Myocyte (in vitro differentiated cells): ENCODE measurements around the gene NDUFAF3. TPM values are rescaled to one million over a fixed set of nuclear protein-coding genes. Genes with fewer than 3 reads are reported as not detected.
A peak's percentile ranks its signal among the peaks of the same experiment; 100 is the strongest.
"Not testable (repeated sequence)": the region's sequence is repeated elsewhere in the genome, so short reads cannot be mapped to it uniquely, and the experiment has no call there.

Experiments
- DNase-seq: peaks from one replicate; pipeline ENCODE4 v3.0.0-alpha.2; 2012; ENCODE audit warnings: low read depth
- total RNA-seq: library from RNA; depleted of rRNA; stranded (reverse); fragments of >200 nt; gene quantifications from 2 replicates; pipeline ENCODE4 v1.2.3, GENCODE V29; 2014

The NDUFAF3 gene
- total RNA-seq, 1 donor from 2014 or later = 185 TPM

- DNase-seq = no peak
These were observed 22.6 kb upstream of the NDUFAF3 start for GRCh38 chr3:48999085-48999858.

GRCh38 chr3:49001155-49001554 is 20.8 kb upstream of the NDUFAF3 start:
- no peak for DNase-seq

GRCh38 chr3:49004352-49005302 is 17.3 kb upstream of the NDUFAF3 start:
- no peak for DNase-seq

GRCh38 chr3:49005303-49005680 is 16.6 kb upstream of the NDUFAF3 start:
- DNase-seq = no peak

GRCh38 chr3:49005998-49006397 is 15.9 kb upstream of the NDUFAF3 start:
- no peak for DNase-seq

- DNase-seq = peak; percentile 55
These were observed 15.4 kb upstream of the NDUFAF3 start for GRCh38 chr3:49006408-49007067.

- DNase-seq = peak; percentile 98
These were observed 14.7 kb upstream of the NDUFAF3 start, which contains the start of gene WDR6 for GRCh38 chr3:49007068-49007770. Gene WDR6, plus strand, starts transcription at chr3:49007391. Its CDS starts 41 bp downstream, at chr3:49007432.

GRCh38 chr3:49007771-49008528 is 14.0 kb upstream of the NDUFAF3 start:
- peak; percentile 88 for DNase-seq

- DNase-seq = not testable (repeated sequence)
These were observed 13.3 kb upstream of the NDUFAF3 start for GRCh38 chr3:49008627-49009026.

- no peak for DNase-seq
These were observed 12.5 kb upstream of the NDUFAF3 start for GRCh38 chr3:49009396-49009795.

GRCh38 chr3:49012441-49013017 is 9.4 kb upstream of the NDUFAF3 start:
- DNase-seq = peak; percentile 78

- DNase-seq = peak; percentile 92
These were observed 8.7 kb upstream of the NDUFAF3 start for GRCh38 chr3:49013113-49013737.

- DNase-seq = peak; percentile 89
These were observed 7.9 kb upstream of the NDUFAF3 start for GRCh38 chr3:49013738-49014660.

- no peak for DNase-seq
These were observed 6.8 kb upstream of the NDUFAF3 start for GRCh38 chr3:49015072-49015471.

GRCh38 chr3:49015765-49016164 is 6.2 kb upstream of the NDUFAF3 start:
- no peak for DNase-seq

GRCh38 chr3:49016414-49017228 is 5.3 kb upstream of the NDUFAF3 start:
- DNase-seq = no peak
